Prostate gland (tissue), 2 donors: Measurements from ENCODE around the gene MSL1. TPM values are rescaled to one million over a fixed set of nuclear protein-coding genes. Genes with fewer than 3 reads are reported as not detected.

Source experiments
- DNase-seq: peaks from one replicate; pipeline ENCODE4 v3.0.0-alpha.2; 2019; ENCODE audit warnings: low spot score
- H3K27ac ChIP-seq, 2 donors: fragments of 200-600 bp; sonication (generic); 2 replicates each; pipeline ENCODE4 v1.5.1; 2017 to 2019
- H3K27me3 ChIP-seq: fragments of 200-600 bp; sonication (generic); replicated peaks from 2 replicates; pipeline ENCODE4 v1.5.1; 2019; ENCODE audit not compliant: insufficient read depth
- H3K36me3 ChIP-seq, 2 donors: fragments of 200-600 bp; sonication (generic); 1 replicate in 1 of 2; 2 replicates in 1 of 2; pipeline versions ENCODE4 v1.5.1 to v1.8.1; 2017 to 2019
- H3K4me1 ChIP-seq: fragments of 200-600 bp; sonication (generic); replicated peaks from 2 replicates; pipeline ENCODE4 v1.5.1; 2019
- H3K4me3 ChIP-seq, 2 donors: fragments of 200-600 bp; sonication (generic); 2 replicates each; pipeline ENCODE4 v1.5.1; 2017 to 2019
- H3K9me3 ChIP-seq: fragments of 200-600 bp; sonication (generic); 2 replicates; pipeline ENCODE4 v1.5.1; 2017
- CTCF ChIP-seq, 4 experiments: fragments of 200-600 bp in 2 of 4; fragments of 450-650 bp in 2 of 4; sonication (generic) in 2 of 4; IDR thresholded peaks; 1 replicate in 3 of 4; 2 replicates in 1 of 4; pipeline ENCODE4 v1.5.1; 2016 to 2019; ENCODE audit warnings: antibody characterized with exemption in 4 of 4, mild to moderate bottlenecking in 2 of 4, moderate library complexity in 2 of 4
- POLR2A ChIP-seq: fragments of 450-650 bp; IDR thresholded peaks from one replicate; pipeline ENCODE4 v1.6.1; 2016; ENCODE audit warnings: antibody characterized with exemption, mild to moderate bottlenecking
- POLR2AphosphoS5 ChIP-seq: sonication (generic); formaldehyde crosslinking; IDR thresholded peaks from one replicate; pipeline ENCODE4 v1.6.1; 2017; ENCODE audit warnings: antibody characterized with exemption
- WGBS: methylation state at CpG from one replicate; pipeline ENCODE4 v1.1.5; 2018; 5-methylcytosine and 5-hydroxymethylcytosine counted together
- intact Hi-C: fragments of 100-400 bp; cut with DNase I; formaldehyde crosslinking; loops from one replicate; pipeline ENCODE4 v1.14.2; 2022
- total RNA-seq, 2 donors: library from RNA; depleted of rRNA; stranded (reverse); fragments of >200 nt; gene quantifications; one replicate each; pipeline ENCODE4 v1.1.0, GENCODE V29; 2016

The MSL1 gene
- total RNA-seq, 2 donors from 2014 or later, result 77.0 to 112 TPM

DNA sequence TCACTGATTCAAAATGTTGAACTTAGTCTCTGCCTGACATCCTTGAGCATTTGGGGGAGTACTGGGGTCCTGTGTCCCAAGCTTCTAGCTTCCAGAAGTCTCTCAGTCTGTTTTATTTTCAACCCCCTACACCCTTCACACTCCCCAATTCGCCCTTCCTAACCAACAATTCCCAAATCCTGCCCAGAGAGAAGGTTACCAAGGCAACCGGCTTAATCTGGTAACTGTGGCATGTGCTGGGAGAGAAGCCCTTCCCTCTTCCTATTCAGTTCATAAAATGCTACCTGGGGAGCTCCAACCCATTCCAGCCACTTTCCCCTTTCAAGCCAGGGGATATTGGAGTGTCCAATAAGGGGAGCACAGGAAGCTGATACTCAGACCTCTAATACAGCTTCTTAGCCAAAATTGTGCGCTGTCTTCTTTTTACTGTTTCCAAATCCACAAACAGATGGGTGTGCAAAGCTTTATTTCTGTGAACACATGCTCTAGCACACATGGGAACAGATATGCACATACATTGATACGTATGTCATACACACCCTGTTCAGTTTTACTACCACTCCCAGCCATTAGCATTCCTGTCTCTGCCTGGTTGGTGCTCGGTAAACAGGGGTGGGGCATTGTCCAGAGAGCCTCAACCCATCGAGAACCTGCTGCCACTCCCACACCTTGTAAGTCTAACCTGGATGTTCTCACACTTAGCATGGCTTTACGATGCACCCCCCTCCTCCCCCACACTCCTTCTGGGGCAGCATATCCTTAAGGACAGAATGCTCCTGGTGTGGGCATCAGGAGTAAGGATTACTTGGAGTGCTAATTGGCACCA lies 54.4 kb downstream of the MSL1 start:
- 65% methylated on average over 7 of the region's 7 CpGs for WGBS

DNA sequence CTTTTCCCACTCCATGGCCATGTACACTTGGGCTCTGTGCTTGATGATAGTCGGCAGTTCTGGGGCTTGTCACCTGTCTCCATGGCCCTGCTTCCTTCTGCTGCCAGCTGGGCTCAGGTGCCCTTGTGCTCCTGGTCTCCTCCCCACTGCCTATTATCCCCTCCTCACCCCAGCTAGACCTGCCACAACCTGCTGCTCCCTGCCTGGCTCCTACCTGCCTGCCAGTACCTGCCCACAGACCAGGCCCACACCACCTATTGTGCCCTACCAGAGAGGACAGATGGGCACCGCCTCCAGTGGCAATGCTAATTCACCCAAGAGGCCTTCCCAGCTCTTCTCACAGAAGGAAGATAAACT lies 55.0 kb downstream of the MSL1 start:
- H3K4me1 ChIP-seq, result peaks cover 7% of the 10 kb centered on the region
- intact Hi-C loops, result loop anchor here (5.0 kb wide), 1 partner anchor 149 kb away; no protein-coding TSS in a partner anchor
- 42% methylated on average over 2 of the region's 2 CpGs for WGBS
- H3K4me3 ChIP-seq, result peak overlapping the region in 1 of 2 donors; percentile 50
- peak; percentile 81 for DNase-seq
- H3K27me3 ChIP-seq, result no peaks in the 10 kb centered on the region
- no peaks in the 10 kb centered on the region for H3K9me3 ChIP-seq
- TF ChIP-seq POLR2A (peak; percentile 44), CTCF (IDR thresholded peaks at IDR 0.05) (no peak)
- peak overlapping the region; percentile 66 to 67 for H3K27ac ChIP-seq
- peaks cover 0 to 3% of the 10 kb centered on the region in 2 donors for H3K36me3 ChIP-seq

More for the DNA sequence above, 54.4 kb downstream of the MSL1 start:
- peaks cover 7% of the 10 kb centered on the region for H3K4me1 ChIP-seq
- H3K27me3 ChIP-seq, result no peaks in the 10 kb centered on the region
- intact Hi-C loops, result loop anchor here (5.0 kb wide), 1 partner anchor 149 kb away; no protein-coding TSS in a partner anchor
- peaks cover 0 to 8% of the 10 kb centered on the region in 2 donors for H3K36me3 ChIP-seq
- no peaks in the 10 kb centered on the region for H3K9me3 ChIP-seq
- DNase-seq, result peak; percentile 65
- peak overlapping the region; percentile 66 to 67 for H3K27ac ChIP-seq
- H3K4me3 ChIP-seq, result no peak overlapping the region
- TF ChIP-seq POLR2AphosphoS5, result peak; percentile 33
- TF ChIP-seq CTCF (IDR thresholded peaks at IDR 0.05), result no peak

DNA sequence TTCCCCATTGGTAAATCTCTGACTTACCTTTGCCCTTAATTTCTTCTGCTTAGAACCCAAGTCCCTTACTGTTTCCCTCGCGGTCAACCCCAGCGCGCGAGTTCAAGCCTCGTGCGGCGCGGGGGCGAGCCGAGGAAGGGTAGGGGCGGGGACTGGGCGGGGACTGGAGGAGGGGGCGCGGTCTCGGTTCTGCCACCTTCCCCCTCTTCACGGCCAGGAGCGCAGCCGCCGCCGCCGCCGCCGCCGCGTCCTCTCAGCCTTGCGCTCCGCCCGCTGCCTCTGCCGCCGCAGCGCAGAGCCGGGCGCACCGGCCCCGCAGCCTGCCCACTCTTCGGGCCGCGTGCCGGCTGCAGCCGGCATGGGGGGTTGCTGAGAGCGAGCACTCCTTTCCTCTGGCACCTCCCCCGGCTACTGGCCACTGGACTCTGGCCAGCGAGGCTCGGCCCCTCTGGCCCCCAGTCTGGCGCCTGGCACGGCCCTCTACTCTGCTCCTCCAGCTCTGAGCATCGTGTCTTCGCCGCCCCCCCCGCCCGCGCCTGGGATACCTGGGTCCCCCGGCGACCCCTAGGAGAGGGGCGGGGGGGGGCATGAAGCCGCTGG lies 55.6 kb downstream of the MSL1 start, which contains the start of gene RAPGEFL1:
RAPGEFL1 (plus strand) TSS at position 196 of the 600 bp plus-strand sequence; CDS start at position 588, 392 bp downstream.
- WGBS, result 1% methylated on average over 54 of the region's 57 CpGs
- Histone ChIP-seq H3K4me3 (peak within 1 kb of the TSS; percentile 45 to 50), H3K36me3 (no peaks in the 10 kb centered on the region), H3K27me3 (no peaks in the 10 kb centered on the region), H3K9me3 (no peaks in the 10 kb centered on the region), H3K27ac (peak within 1 kb of the TSS; percentile 66 to 67), H3K4me1 (peaks cover 7% of the 10 kb centered on the region)
- peak; percentile 86 for TF ChIP-seq POLR2A
- TF ChIP-seq CTCF (IDR thresholded peaks at IDR 0.05), result no peak
- no peak for TF ChIP-seq POLR2AphosphoS5
- intact Hi-C loops, result loop anchor here (5.0 kb wide), 1 partner anchor 150 kb away; no protein-coding TSS in a partner anchor
- peak; percentile 77 for DNase-seq

GRCh38 chr17:40178021-40178601 lies 56.3 kb downstream of the MSL1 start:
- 14% methylated on average over 44 of the region's 46 CpGs for WGBS
- Histone ChIP-seq H3K4me1 (peaks cover 7% of the 10 kb centered on the region), H3K4me3 (peak overlapping the region; percentile 45 to 50), H3K36me3 (no peaks in the 10 kb centered on the region), H3K9me3 (no peaks in the 10 kb centered on the region), H3K27me3 (no peaks in the 10 kb centered on the region), H3K27ac (peak overlapping the region; percentile 66 to 67)
- DNase-seq, result no peak
- intact Hi-C loops, result loop anchor here (5.0 kb wide), 1 partner anchor 151 kb away; no protein-coding TSS in a partner anchor
- TF ChIP-seq CTCF (IDR thresholded peaks at IDR 0.05) (no peak), POLR2AphosphoS5 (no peak), POLR2A (no peak)
